Measurements from ENCODE around the gene ACTMAP. TPM values are rescaled to one million over a fixed set of nuclear protein-coding genes. Genes with fewer than 3 reads are reported as not detected.

The ACTMAP gene
- total RNA-seq, 1 donor from 2014 or later: under 0.01 TPM

DNA sequence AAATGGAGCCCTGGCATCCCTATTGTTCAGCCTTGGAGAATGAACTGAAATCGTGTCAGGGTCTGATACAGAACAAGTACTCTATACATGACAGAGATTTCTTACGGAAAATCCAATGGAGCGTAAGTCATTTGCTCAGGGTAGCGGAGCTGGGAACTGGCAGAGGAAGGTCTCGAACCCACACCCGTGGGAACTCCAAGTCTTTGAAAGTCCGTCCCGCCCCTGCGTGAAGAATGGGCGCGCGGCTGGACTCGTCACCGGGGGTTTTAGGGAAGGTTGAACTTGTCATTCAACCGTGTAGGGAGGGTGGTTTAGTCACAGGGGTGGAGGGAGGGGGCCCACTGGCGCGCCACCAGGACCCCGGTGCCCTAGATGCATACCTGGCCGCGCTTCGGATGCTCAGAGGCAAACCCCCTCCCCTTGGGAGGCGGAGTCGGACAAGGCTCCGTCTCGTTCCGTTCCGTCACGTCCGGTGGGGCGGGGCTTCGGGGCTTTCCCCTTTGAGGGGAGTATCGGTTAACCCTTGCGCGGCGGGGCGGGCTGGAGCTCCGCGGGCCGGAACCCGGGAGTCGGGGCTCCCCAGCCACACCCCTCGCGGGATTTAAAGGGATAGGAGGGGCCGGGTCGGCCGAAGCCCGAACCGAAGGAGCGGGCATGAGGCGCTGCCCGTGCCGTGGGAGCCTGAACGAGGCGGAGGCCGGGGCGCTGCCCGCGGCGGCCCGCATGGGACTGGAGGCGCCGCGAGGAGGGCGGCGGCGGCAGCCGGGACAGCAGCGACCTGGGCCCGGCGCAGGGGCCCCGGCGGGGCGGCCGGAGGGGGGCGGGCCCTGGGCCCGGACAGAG, 33.6 kb downstream of the ACTMAP start, which contains the start of the genes COQ8B and ITPKC:
Gene COQ8B (minus strand): TSS at position 405 of the 843 bp plus-strand sequence. CDS start 2,254 bp downstream, outside the sequence.
Gene ITPKC (plus strand): TSS at position 631 of the 843 bp plus-strand sequence. CDS start 24 bp downstream, at position 655.
- H3K27ac ChIP-seq (ENCODE audit: low read depth, low read length): peak within 1 kb of the TSS; percentile 96
- H3K27me3 ChIP-seq (ENCODE audit: control insufficient read depth in 3 of 3, insufficient read depth in 3 of 3, low read length in 3 of 3): no peaks in the 10 kb centered on the region
- H3K36me3 ChIP-seq (ENCODE audit: control insufficient read depth in 3 of 3, insufficient read depth in 3 of 3, low read length in 3 of 3): peaks cover 0 to 6% (median 5%) of the 10 kb centered on the region in 3 donors
- H3K9me3 ChIP-seq (ENCODE audit: control insufficient read depth in 3 of 3, low read length in 3 of 3): no peaks in the 10 kb centered on the region
- H3K4me1 ChIP-seq (ENCODE audit: control insufficient read depth in 3 of 3, insufficient read depth in 3 of 3, low read length in 3 of 3): peaks cover 44 to 61% (median 57%) of the 10 kb centered on the region in 3 donors
- H3K4me3 ChIP-seq (ENCODE audit: low read length in 3 of 3): peak within 1 kb of the TSS; percentile 76 to 96 (median 91)
- peak within 1 kb of the TSS; percentile 94 to 99 (median 94) for H3K9ac ChIP-seq (ENCODE audit: low read depth in 1 of 3, low read length in 3 of 3)

DNA sequence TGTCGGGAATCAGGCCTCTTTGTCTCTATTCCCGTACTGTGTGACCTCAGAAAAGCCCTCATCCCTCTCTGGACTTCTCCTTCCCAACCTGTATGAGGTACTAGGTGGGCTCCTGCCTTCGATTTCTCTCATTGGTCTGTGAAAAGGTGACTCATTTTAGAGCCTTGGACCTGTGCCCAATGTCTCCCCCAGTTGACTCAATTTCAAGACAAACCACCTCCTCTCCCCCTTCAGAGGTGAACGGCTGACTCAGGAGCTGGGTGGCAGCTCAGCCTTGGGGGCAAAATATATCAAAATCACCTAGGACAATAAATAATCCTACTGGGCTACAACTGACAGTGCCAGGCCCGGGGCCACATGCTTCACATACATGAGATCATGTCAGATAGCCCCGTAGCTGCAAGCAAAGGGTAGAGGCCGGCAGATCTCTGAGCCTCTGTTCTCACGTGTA, 34.2 kb downstream of the ACTMAP start:
- peaks cover 44 to 59% (median 55%) of the 10 kb centered on the region in 3 donors for H3K4me1 ChIP-seq (ENCODE audit: control insufficient read depth in 3 of 3, insufficient read depth in 3 of 3, low read length in 3 of 3)
- no peaks in the 10 kb centered on the region for H3K9me3 ChIP-seq (ENCODE audit: control insufficient read depth in 3 of 3, low read length in 3 of 3)
- H3K9ac ChIP-seq (ENCODE audit: low read depth in 1 of 3, low read length in 3 of 3): peak overlapping the region; percentile 94 to 99 (median 94)
- H3K36me3 ChIP-seq (ENCODE audit: control insufficient read depth in 3 of 3, insufficient read depth in 3 of 3, low read length in 3 of 3): peaks cover 0 to 7% (median 6%) of the 10 kb centered on the region in 3 donors
- peak overlapping the region; percentile 76 to 96 (median 91) for H3K4me3 ChIP-seq (ENCODE audit: low read length in 3 of 3)
- H3K27me3 ChIP-seq (ENCODE audit: control insufficient read depth in 3 of 3, insufficient read depth in 3 of 3, low read length in 3 of 3): no peaks in the 10 kb centered on the region
- peak overlapping the region; percentile 96 for H3K27ac ChIP-seq (ENCODE audit: low read depth, low read length)

DNA sequence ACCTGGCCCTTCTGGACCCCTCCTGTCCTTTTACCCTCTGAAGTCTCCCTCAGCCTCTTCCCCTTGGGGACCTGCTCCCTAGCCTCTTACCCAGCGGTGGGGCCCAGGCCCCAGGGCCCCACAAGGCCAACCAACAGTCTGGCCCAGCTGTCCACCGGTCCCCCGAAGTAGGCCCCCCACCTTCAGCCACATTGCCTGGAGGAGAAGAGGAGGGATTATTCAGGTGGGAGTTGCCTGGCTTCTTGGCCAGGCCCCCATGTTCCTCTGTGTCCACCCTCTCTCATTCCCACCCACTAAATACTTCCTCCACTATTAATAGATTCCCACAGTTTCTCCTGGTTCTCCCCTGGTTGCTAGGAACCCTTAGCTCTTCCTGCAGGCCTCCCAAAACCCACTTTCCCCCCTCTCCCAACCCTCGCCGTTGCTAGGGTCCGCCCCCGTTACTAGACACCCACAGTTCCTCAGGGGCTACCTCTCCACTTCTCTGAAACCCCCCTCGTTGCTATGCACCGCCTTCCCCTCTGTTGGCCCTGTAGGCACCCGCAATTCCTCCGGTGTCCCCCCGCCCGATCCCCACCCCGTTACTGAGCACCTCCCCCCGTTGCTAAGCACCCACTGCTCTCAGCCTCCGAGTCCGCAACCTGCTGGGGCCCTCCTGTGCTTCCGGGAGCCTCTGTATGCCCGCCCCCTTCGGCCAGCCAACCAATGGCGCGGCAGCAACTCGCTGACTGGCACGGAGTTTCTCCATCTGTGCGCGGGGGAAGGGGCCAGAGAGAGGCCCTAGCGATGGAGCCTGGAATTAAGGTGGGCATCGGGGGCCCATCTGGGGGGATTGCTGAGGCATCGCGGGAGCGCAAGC, 35.6 kb downstream of the ACTMAP start:
- peak overlapping the region; percentile 96 for H3K27ac ChIP-seq (ENCODE audit: low read depth, low read length)
- no peaks in the 10 kb centered on the region for H3K9me3 ChIP-seq (ENCODE audit: control insufficient read depth in 3 of 3, low read length in 3 of 3)
- peaks cover 41 to 47% (median 43%) of the 10 kb centered on the region in 3 donors for H3K4me1 ChIP-seq (ENCODE audit: control insufficient read depth in 3 of 3, insufficient read depth in 3 of 3, low read length in 3 of 3)
- H3K27me3 ChIP-seq (ENCODE audit: control insufficient read depth in 3 of 3, insufficient read depth in 3 of 3, low read length in 3 of 3): no peaks in the 10 kb centered on the region
- peak overlapping the region; percentile 76 to 96 (median 91) for H3K4me3 ChIP-seq (ENCODE audit: low read length in 3 of 3)
- peak overlapping the region; percentile 94 to 99 (median 94) for H3K9ac ChIP-seq (ENCODE audit: low read depth in 1 of 3, low read length in 3 of 3)
- H3K36me3 ChIP-seq (ENCODE audit: control insufficient read depth in 3 of 3, insufficient read depth in 3 of 3, low read length in 3 of 3): peaks cover 3 to 16% (median 10%) of the 10 kb centered on the region in 3 donors

DNA sequence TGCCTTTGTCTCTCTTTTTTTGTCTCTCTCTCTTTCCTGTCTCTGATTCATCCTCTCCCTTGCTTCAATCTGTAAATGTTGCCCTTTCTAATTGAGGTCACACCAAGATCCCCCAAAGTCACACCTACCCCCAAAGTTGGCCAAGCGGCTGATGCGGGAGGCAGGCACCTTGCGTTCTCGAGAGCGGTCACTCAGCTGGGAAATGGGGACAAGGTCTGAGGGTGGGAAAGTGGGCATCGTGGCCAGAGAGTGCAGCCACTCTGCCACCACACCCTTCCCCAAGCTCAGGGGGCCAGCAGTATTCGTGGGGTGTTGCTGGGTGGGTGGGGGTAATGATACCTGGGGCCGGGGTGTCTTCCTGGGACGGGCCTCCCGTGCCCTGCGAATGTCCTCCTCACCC, 36.3 kb downstream of the ACTMAP start:
- Histone ChIP-seq H3K27ac (ENCODE audit: low read depth, low read length) (peak overlapping the region; percentile 96), H3K4me1 (ENCODE audit: control insufficient read depth in 3 of 3, insufficient read depth in 3 of 3, low read length in 3 of 3) (peaks cover 36 to 40% (median 36%) of the 10 kb centered on the region in 3 donors), H3K36me3 (ENCODE audit: control insufficient read depth in 3 of 3, insufficient read depth in 3 of 3, low read length in 3 of 3) (peaks cover 4 to 18% (median 16%) of the 10 kb centered on the region in 3 donors), H3K9ac (ENCODE audit: low read depth in 1 of 3, low read length in 3 of 3) (peak overlapping the region in 1 of 3 donors; percentile 76), H3K9me3 (ENCODE audit: control insufficient read depth in 3 of 3, low read length in 3 of 3) (no peaks in the 10 kb centered on the region), H3K4me3 (ENCODE audit: low read length in 3 of 3) (peak overlapping the region in 1 of 3 donors; percentile 76), H3K27me3 (ENCODE audit: control insufficient read depth in 3 of 3, insufficient read depth in 3 of 3, low read length in 3 of 3) (no peaks in the 10 kb centered on the region)

DNA sequence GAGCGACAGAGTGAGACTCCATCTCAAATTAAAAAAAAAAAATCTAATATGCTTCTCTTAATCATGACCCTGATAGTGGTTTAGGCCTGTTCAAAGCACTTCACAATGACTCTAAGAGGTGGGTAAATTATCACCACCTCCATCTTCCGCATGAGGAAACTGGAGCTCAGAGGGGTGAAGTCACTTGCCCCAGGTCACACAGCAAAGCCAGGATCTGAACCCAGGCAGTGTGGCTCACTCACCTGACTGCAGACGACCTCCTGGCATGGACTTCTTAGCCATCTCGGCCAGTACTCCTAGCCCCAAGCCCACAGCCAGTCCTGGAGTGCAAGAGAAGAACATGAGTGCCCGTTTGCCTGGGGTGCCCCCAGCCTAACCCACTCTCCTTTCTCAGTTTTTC, 40.5 kb downstream of the ACTMAP start:
- H3K4me3 ChIP-seq (ENCODE audit: low read length in 3 of 3): no peak overlapping the region
- no peaks in the 10 kb centered on the region for H3K9me3 ChIP-seq (ENCODE audit: control insufficient read depth in 3 of 3, low read length in 3 of 3)
- H3K9ac ChIP-seq (ENCODE audit: low read depth in 1 of 3, low read length in 3 of 3): no peak overlapping the region
- H3K27ac ChIP-seq (ENCODE audit: low read depth, low read length): no peak overlapping the region
- peaks cover 6 to 9% (median 6%) of the 10 kb centered on the region in 3 donors for H3K4me1 ChIP-seq (ENCODE audit: control insufficient read depth in 3 of 3, insufficient read depth in 3 of 3, low read length in 3 of 3)
- peaks cover 15 to 40% (median 29%) of the 10 kb centered on the region in 3 donors for H3K36me3 ChIP-seq (ENCODE audit: control insufficient read depth in 3 of 3, insufficient read depth in 3 of 3, low read length in 3 of 3)
- H3K27me3 ChIP-seq (ENCODE audit: control insufficient read depth in 3 of 3, insufficient read depth in 3 of 3, low read length in 3 of 3): no peaks in the 10 kb centered on the region

DNA sequence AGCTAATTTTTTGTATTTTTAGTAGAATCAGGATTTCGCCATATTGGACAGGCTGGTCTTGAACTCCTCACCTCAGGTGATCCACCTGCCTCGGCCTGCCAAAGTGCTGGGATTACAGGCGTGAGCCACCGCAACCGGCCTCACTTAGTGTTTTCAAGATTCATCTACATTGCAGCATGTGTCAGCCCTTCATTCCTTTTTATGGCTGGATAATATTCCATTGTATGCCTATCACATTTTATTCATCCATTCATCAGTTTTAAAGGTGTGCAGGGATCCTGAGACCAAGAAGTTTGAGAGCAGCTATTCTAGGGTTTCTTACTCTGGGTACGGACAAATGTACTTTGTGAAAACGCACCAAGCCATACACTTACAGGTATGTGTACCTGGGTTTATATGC, 42.7 kb downstream of the ACTMAP start:
- Histone ChIP-seq H3K4me1 (ENCODE audit: control insufficient read depth in 3 of 3, insufficient read depth in 3 of 3, low read length in 3 of 3) (peaks cover 0 to 4% (median 0%) of the 10 kb centered on the region in 3 donors), H3K27me3 (ENCODE audit: control insufficient read depth in 3 of 3, insufficient read depth in 3 of 3, low read length in 3 of 3) (no peaks in the 10 kb centered on the region), H3K4me3 (ENCODE audit: low read length in 3 of 3) (no peak overlapping the region), H3K9me3 (ENCODE audit: control insufficient read depth in 3 of 3, low read length in 3 of 3) (no peaks in the 10 kb centered on the region), H3K27ac (ENCODE audit: low read depth, low read length) (no peak overlapping the region), H3K36me3 (ENCODE audit: control insufficient read depth in 3 of 3, insufficient read depth in 3 of 3, low read length in 3 of 3) (peaks cover 31 to 53% (median 44%) of the 10 kb centered on the region in 3 donors), H3K9ac (ENCODE audit: low read depth in 1 of 3, low read length in 3 of 3) (no peak overlapping the region)

DNA sequence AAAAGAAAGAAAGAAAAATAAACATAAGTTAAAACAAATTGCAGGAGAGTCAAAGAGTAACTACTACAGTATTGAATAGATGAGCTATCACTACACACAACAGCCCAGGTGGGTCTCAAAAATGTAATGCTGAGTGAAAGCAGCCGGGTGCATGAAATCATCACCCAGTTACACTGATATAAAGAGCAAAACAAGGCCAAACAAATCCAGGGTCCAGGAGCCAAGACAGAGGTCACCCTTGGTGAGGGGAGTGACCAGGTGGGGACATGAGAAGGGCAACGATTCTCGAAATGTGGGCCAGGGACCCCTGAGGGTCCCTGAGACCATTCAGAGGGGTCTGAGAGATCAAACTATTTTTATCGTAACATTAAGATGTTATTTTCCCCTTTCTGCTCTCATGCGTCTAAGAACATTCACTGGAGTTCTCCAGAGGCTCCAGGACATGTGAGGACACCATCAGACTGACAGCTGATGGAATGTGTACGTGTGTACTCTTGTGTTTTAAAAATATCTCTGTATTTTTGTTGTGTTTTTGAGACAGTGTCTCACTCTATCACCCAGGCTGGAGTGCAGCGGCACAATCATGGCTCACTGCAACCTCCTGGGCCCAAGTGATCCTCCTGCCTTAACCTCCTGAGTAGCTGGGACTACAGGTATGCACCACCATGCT, 44.2 kb downstream of the ACTMAP start:
- peaks cover 0 to 4% (median 0%) of the 10 kb centered on the region in 3 donors for H3K4me1 ChIP-seq (ENCODE audit: control insufficient read depth in 3 of 3, insufficient read depth in 3 of 3, low read length in 3 of 3)
- peak overlapping the region in 1 of 3 donors; percentile 11 for H3K9ac ChIP-seq (ENCODE audit: low read depth in 1 of 3, low read length in 3 of 3)
- H3K27me3 ChIP-seq (ENCODE audit: control insufficient read depth in 3 of 3, insufficient read depth in 3 of 3, low read length in 3 of 3): no peaks in the 10 kb centered on the region
- H3K4me3 ChIP-seq (ENCODE audit: low read length in 3 of 3): no peak overlapping the region
- H3K27ac ChIP-seq (ENCODE audit: low read depth, low read length): peak overlapping the region; percentile 28
- H3K36me3 ChIP-seq (ENCODE audit: control insufficient read depth in 3 of 3, insufficient read depth in 3 of 3, low read length in 3 of 3): peaks cover 43 to 59% (median 54%) of the 10 kb centered on the region in 3 donors
- H3K9me3 ChIP-seq (ENCODE audit: control insufficient read depth in 3 of 3, low read length in 3 of 3): no peaks in the 10 kb centered on the region

DNA sequence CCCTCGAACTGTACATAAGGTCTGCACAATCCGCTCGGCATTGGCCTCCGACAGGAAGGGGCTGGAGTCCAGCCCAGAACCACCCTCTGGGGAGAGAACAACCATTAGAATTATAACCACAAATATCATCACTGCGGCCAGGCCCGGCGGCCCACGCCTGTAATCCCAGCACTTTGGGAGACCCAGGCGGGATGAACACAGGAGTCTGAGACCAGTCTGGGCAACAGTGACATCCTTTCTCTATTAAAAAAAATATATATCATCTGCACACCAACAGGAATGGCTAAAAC, 45.0 kb downstream of the ACTMAP start:
- Histone ChIP-seq H3K4me1 (ENCODE audit: control insufficient read depth in 3 of 3, insufficient read depth in 3 of 3, low read length in 3 of 3) (peaks cover 0 to 4% (median 0%) of the 10 kb centered on the region in 3 donors), H3K9ac (ENCODE audit: low read depth in 1 of 3, low read length in 3 of 3) (no peak overlapping the region), H3K9me3 (ENCODE audit: control insufficient read depth in 3 of 3, low read length in 3 of 3) (no peaks in the 10 kb centered on the region), H3K36me3 (ENCODE audit: control insufficient read depth in 3 of 3, insufficient read depth in 3 of 3, low read length in 3 of 3) (peaks cover 49 to 66% (median 51%) of the 10 kb centered on the region in 3 donors), H3K27ac (ENCODE audit: low read depth, low read length) (peak overlapping the region; percentile 28), H3K4me3 (ENCODE audit: low read length in 3 of 3) (no peak overlapping the region), H3K27me3 (ENCODE audit: control insufficient read depth in 3 of 3, insufficient read depth in 3 of 3, low read length in 3 of 3) (no peaks in the 10 kb centered on the region)
